ENCODE data around the gene A1BG.

GRCh38 chr19:58338825-58339558 is 14.3 kb downstream of the A1BG start:
- TF ChIP-seq POLR2AphosphoS5 (IDR thresholded peaks at IDR 0.05; ENCODE audit: low read depth, low read length) (no peak), TAF1 (IDR thresholded peaks at IDR 0.05; ENCODE audit: borderline replicate concordance, low read depth, low read length) (no peak), POLR2A (IDR thresholded peaks at IDR 0.05; ENCODE audit: low read depth, low read length) (no peak)
